ENCODE measurements around the gene CNDP2.

The CNDP2 gene

DNA sequence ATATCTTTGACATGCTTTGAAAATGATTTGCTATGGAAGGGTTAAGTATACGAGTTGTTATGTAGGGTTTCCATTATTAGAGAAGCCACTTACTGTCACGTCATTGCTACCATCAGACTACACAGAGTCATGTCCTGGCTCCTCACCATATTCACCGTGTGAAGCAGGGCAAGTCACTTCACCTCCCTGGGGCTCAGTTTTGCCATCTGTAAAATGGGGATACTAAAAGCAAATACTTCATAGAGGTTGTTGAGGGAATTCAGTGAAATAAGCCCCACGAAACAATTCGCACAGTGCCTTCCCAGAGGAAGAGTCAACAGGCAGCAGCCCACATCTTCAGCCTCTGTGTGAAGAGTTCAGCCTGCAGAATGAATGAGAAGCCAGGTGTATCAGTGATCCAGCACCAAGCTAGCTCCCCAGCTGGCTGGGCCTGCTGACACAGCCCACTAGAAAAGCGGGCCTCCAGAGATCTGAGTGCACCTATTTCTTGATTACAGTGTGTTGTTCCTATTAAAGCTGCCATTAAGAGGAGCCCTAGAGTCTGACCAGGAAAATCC is 42.4 kb upstream of the CNDP2 start:
- in situ Hi-C loops (cut with MboI; ENCODE audit: low sequenced_read_pairs, unreplicated experiment) = no loop called here
- DNase-seq (ENCODE audit: low spot score) = no peak
- TF ChIP-seq, protein P1, sequence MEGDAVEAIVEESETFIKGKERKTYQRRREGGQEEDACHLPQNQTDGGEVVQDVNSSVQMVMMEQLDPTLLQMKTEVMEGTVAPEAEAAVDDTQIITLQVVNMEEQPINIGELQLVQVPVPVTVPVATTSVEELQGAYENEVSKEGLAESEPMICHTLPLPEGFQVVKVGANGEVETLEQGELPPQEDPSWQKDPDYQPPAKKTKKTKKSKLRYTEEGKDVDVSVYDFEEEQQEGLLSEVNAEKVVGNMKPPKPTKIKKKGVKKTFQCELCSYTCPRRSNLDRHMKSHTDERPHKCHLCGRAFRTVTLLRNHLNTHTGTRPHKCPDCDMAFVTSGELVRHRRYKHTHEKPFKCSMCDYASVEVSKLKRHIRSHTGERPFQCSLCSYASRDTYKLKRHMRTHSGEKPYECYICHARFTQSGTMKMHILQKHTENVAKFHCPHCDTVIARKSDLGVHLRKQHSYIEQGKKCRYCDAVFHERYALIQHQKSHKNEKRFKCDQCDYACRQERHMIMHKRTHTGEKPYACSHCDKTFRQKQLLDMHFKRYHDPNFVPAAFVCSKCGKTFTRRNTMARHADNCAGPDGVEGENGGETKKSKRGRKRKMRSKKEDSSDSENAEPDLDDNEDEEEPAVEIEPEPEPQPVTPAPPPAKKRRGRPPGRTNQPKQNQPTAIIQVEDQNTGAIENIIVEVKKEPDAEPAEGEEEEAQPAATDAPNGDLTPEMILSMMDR (IDR thresholded peaks at IDR 0.05; ENCODE audit: borderline replicate concordance, control extremely low read depth, extremely low read depth, insufficient read depth, missing control alignments) = no peak

- in situ Hi-C loops (cut with MboI; ENCODE audit: low sequenced_read_pairs, unreplicated experiment) = no loop called here
- DNase-seq (ENCODE audit: low spot score) = no peak
- TF ChIP-seq, protein P1 (IDR thresholded peaks at IDR 0.05; ENCODE audit: borderline replicate concordance, control extremely low read depth, extremely low read depth, insufficient read depth, missing control alignments) = no peak
Observed at GRCh38 chr18:74454279-74454751, 41.8 kb upstream of the CNDP2 start.

DNA sequence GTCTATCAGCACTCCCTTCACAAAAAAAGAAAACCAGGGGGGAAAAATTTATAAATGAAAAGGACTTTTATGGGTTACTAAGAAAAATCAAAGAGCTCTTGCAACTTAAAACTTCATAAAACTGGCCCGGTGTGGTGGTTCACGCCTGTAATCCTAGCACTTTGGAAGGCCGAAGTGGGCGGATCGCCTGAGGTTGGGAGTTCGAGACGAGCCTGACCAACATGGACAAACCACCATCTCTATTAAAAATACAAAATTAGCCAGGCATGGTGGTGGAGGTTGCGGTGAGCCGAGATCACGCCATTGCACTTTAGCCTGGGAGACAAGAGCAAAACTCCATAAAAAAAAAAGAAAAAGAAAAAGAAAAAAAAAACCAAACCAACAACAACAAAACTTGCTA is 40.8 kb upstream of the CNDP2 start:
- in situ Hi-C loops (cut with MboI; ENCODE audit: low sequenced_read_pairs, unreplicated experiment) = no loop called here
- no peak for DNase-seq (ENCODE audit: low spot score)
- TF ChIP-seq, protein P1 (IDR thresholded peaks at IDR 0.05; ENCODE audit: borderline replicate concordance, control extremely low read depth, extremely low read depth, insufficient read depth, missing control alignments) = no peak

- in situ Hi-C loops (cut with MboI; ENCODE audit: low sequenced_read_pairs, unreplicated experiment) = no loop called here
- no peak for DNase-seq (ENCODE audit: low spot score)
- TF ChIP-seq, protein P1 (IDR thresholded peaks at IDR 0.05; ENCODE audit: borderline replicate concordance, control extremely low read depth, extremely low read depth, insufficient read depth, missing control alignments) = no peak
Observed at GRCh38 chr18:74456017-74456348, 40.2 kb upstream of the CNDP2 start.

GRCh38 chr18:74456349-74457042 is 39.7 kb upstream of the CNDP2 start:
- no peak for DNase-seq (ENCODE audit: low spot score)
- in situ Hi-C loops (cut with MboI; ENCODE audit: low sequenced_read_pairs, unreplicated experiment) = no loop called here
- TF ChIP-seq, protein P1 (IDR thresholded peaks at IDR 0.05; ENCODE audit: borderline replicate concordance, control extremely low read depth, extremely low read depth, insufficient read depth, missing control alignments) = no peak

DNA sequence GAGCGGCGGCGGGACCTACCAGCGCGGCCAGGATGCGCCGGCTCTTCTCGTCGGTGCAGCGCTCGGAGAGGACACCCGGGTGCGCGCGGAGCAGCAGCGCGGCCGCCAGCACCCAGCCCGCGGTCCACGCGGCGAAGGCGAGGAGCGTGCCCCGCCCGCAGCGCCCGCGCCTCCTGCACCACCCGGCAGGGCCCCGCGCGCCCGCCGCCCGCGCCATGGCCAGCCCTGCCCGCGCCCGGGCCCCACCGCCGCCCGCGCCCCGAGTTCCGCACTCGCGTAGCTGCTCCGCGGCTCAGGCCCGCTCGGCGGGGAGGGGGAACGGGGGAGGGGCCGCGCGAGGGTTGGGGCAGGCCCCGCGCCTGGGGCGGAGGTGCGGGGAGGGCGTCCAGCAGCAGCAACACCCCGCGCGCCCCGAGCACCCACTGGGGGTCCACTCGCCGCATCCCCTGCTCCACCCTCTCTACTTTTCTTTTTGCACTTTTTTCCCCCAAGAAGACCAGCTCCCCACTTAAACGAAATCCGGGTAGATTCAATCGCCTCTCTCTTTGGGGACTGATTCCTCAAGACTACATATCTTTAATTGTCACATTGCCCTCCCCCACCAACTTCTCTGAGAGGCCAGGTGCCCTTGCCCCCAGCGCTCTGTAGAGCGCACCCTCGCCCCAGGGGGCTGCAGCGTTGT is 39.0 kb upstream of the CNDP2 start, which contains the start of gene DIPK1C:
DIPK1C (minus strand) TSS at position 266 of the 682 bp plus-strand sequence; CDS start at position 217, 49 bp downstream.
- TF ChIP-seq, protein P1 (IDR thresholded peaks at IDR 0.05; ENCODE audit: borderline replicate concordance, control extremely low read depth, extremely low read depth, insufficient read depth, missing control alignments) = no peak
- in situ Hi-C loops (cut with MboI; ENCODE audit: low sequenced_read_pairs, unreplicated experiment) = no loop called here
- DNase-seq (ENCODE audit: low spot score) = no peak

All from GM13976 (cell line).